ENCODE data around the gene CD37.

Gene CD37

DNA sequence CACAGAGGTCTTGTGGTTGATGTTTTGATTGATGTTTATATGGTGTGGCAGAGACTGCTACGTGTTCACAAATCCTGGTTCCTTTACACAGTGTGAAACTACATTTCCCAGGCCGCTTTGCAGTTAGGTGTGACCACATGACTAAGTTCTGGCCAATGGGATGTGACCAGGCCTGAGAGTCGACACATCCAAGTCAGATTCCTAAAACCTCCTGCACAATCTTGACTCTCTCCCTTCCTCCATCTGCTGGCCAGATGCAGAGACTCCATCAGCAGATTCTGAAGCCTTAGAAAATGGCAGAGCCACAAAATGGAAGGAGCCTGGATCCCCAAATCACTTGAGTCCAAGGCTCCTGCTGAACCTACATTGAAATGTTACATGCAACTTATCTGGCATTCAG, 12.6 kb downstream of the CD37 start:
- no peaks in the 10 kb centered on the region; the same call in 1 of the 2 replicates for H3F3A ChIP-seq (ENCODE audit: insufficient read depth)
- H3K4me3 ChIP-seq (ENCODE audit: insufficient read depth, low read length, poor library complexity, severe bottlenecking): no peak overlapping the region
- H3K4me2 ChIP-seq (ENCODE audit: low read depth, low read length, poor library complexity, severe bottlenecking): no peak overlapping the region
- H4K20me1 ChIP-seq (ENCODE audit: low read depth, low read length): no peaks in the 10 kb centered on the region
- no peak overlapping the region for H3K9ac ChIP-seq (ENCODE audit: low read length)
- no peaks in the 10 kb centered on the region for H3K9me2 ChIP-seq (replicated peaks; ENCODE audit: insufficient read depth, low read length)
- no peaks in the 10 kb centered on the region for H3K27me3 ChIP-seq (ENCODE audit: low read length)
- H3K79me2 ChIP-seq (ENCODE audit: insufficient read depth, low read length): no peaks in the 10 kb centered on the region
- no peaks in the 10 kb centered on the region for H3K9me3 ChIP-seq (ENCODE audit: insufficient read depth, low read length)
- TF ChIP-seq CTCF (IDR thresholded peaks at IDR 0.05; ENCODE audit: insufficient read depth, low read length, poor library complexity, severe bottlenecking): no peak
- no peak for TF ChIP-seq EZH2phosphoT487 (conservative IDR thresholded peaks at IDR 0.05; ENCODE audit: low read length)
- H3K27ac ChIP-seq (ENCODE audit: low read depth, low read length): no peak overlapping the region
- H3K36me3 ChIP-seq (ENCODE audit: low read length): no peaks in the 10 kb centered on the region
- H2AFZ ChIP-seq (ENCODE audit: low read depth, low read length, severe bottlenecking): peak overlapping the region; percentile 15

GRCh38 chr19:49348305-49349189, 13.3 kb downstream of the CD37 start:
- Histone ChIP-seq H3K9me2 (replicated peaks; ENCODE audit: insufficient read depth, low read length) (no peaks in the 10 kb centered on the region), H3K36me3 (ENCODE audit: low read length) (no peaks in the 10 kb centered on the region), H3K9ac (ENCODE audit: low read length) (no peak overlapping the region), H3K4me2 (ENCODE audit: low read depth, low read length, poor library complexity, severe bottlenecking) (no peak overlapping the region), H3K79me2 (ENCODE audit: insufficient read depth, low read length) (no peaks in the 10 kb centered on the region), H4K20me1 (ENCODE audit: low read depth, low read length) (no peaks in the 10 kb centered on the region), H3K27ac (ENCODE audit: low read depth, low read length) (no peak overlapping the region), H3K4me3 (ENCODE audit: insufficient read depth, low read length, poor library complexity, severe bottlenecking) (no peak overlapping the region), H2AFZ (ENCODE audit: low read depth, low read length, severe bottlenecking) (peak overlapping the region; percentile 15), H3F3A (ENCODE audit: insufficient read depth) (no peaks in the 10 kb centered on the region), H3K27me3 (ENCODE audit: low read length) (no peaks in the 10 kb centered on the region), H3K9me3 (ENCODE audit: insufficient read depth, low read length) (no peaks in the 10 kb centered on the region)
- TF ChIP-seq CTCF (IDR thresholded peaks at IDR 0.05; ENCODE audit: insufficient read depth, low read length, poor library complexity, severe bottlenecking) (no peak), EZH2phosphoT487 (conservative IDR thresholded peaks at IDR 0.05; ENCODE audit: low read length) (no peak)

DNA sequence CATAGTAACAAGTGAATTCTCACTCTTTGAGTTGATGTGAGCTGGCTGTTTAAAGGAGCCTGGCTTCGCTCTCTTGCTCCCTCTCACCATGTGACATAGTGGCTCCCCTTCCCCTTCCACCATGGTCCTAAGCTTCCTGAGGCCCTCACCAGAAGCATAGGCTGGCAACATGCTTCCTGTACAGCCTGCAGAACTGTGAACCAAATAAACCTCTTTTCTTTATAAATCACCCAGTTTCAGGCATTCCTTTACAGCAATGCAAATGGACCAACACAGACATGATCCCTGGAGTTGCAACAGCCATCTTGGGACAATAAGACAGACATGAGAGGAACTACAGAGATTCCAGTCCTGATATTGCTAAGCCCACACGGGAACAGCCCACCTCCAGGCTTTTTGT, 14.4 kb downstream of the CD37 start:
- no peaks in the 10 kb centered on the region for H3K36me3 ChIP-seq (ENCODE audit: low read length)

More for the DNA sequence above, 14.4 kb downstream of the CD37 start:
- no peak overlapping the region for H2AFZ ChIP-seq (ENCODE audit: low read depth, low read length, severe bottlenecking)
- H3K27ac ChIP-seq (ENCODE audit: low read depth, low read length): no peak overlapping the region
- no peaks in the 10 kb centered on the region for H4K20me1 ChIP-seq (ENCODE audit: low read depth, low read length)
- no peak overlapping the region for H3K9ac ChIP-seq (ENCODE audit: low read length)
- TF ChIP-seq CTCF (IDR thresholded peaks at IDR 0.05; ENCODE audit: insufficient read depth, low read length, poor library complexity, severe bottlenecking) (no peak), EZH2phosphoT487 (conservative IDR thresholded peaks at IDR 0.05; ENCODE audit: low read length) (no peak)
- no peaks in the 10 kb centered on the region for H3K79me2 ChIP-seq (ENCODE audit: insufficient read depth, low read length)
- H3K9me3 ChIP-seq (ENCODE audit: insufficient read depth, low read length): no peaks in the 10 kb centered on the region
- H3K4me2 ChIP-seq (ENCODE audit: low read depth, low read length, poor library complexity, severe bottlenecking): no peak overlapping the region
- H3K4me3 ChIP-seq (ENCODE audit: insufficient read depth, low read length, poor library complexity, severe bottlenecking): no peak overlapping the region
- no peaks in the 10 kb centered on the region for H3K9me2 ChIP-seq (replicated peaks; ENCODE audit: insufficient read depth, low read length)
- no peaks in the 10 kb centered on the region for H3K27me3 ChIP-seq (ENCODE audit: low read length)
- H3F3A ChIP-seq (ENCODE audit: insufficient read depth): no peaks in the 10 kb centered on the region
